ENCODE measurements around the gene ZNF382.

DNA sequence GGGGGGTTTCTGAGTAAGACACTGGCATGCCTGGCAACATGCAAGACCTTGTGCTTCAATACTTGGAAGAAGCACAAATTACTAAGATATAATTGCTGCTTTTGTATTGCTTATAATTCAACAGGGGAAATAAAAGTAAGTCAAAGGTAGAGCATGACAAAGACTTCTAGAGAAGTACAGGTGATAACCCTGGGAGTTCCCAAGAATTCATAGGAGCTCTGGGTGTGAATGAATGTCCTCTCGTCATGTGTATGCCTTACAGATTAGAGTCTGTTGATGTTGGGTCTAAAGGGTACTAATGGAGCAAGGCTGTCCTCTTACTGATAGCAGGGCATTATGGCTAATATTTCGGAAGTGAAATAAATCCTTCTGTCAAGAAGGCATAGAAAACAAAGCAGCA, 69.1 kb downstream of the ZNF382 start:
- TF ChIP-seq, protein P1, sequence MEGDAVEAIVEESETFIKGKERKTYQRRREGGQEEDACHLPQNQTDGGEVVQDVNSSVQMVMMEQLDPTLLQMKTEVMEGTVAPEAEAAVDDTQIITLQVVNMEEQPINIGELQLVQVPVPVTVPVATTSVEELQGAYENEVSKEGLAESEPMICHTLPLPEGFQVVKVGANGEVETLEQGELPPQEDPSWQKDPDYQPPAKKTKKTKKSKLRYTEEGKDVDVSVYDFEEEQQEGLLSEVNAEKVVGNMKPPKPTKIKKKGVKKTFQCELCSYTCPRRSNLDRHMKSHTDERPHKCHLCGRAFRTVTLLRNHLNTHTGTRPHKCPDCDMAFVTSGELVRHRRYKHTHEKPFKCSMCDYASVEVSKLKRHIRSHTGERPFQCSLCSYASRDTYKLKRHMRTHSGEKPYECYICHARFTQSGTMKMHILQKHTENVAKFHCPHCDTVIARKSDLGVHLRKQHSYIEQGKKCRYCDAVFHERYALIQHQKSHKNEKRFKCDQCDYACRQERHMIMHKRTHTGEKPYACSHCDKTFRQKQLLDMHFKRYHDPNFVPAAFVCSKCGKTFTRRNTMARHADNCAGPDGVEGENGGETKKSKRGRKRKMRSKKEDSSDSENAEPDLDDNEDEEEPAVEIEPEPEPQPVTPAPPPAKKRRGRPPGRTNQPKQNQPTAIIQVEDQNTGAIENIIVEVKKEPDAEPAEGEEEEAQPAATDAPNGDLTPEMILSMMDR (conservative IDR thresholded peaks at IDR 0.05): no peak
- no peak for TF ChIP-seq EZH2 (IDR thresholded peaks at IDR 0.05; ENCODE audit: low read depth)
